COR-L47 (cell line): ENCODE measurements around the gene PANX2.

ENCODE experiments used
- DNase-seq: peaks from one replicate; lab custom pipeline; 2025; lab: John Stamatoyannopoulos, UW

PANX2 gene

GRCh38 chr22:50229370-50229769 lies 58.8 kb downstream of the PANX2 start:
- DNase-seq: no peak
